Ramos (cell line): Measurements from ENCODE around the gene ADAMTSL1.

Experiments
- in situ Hi-C: fragments of 300-500 bp; cut with MboI; formaldehyde crosslinking; loops from one replicate; pipeline ENCODE4 v1.14.3; 2022; ENCODE audit warnings: low sequenced_read_pairs; ENCODE audit not compliant: unreplicated experiment

ADAMTSL1 gene

GRCh38 chr9:18822850-18823249, 348.9 kb downstream of the ADAMTSL1 start:
- in situ Hi-C loops: no loop called here

- in situ Hi-C loops: no loop called here
Observed at GRCh38 chr9:18824095-18824666, 350.2 kb downstream of the ADAMTSL1 start.

GRCh38 chr9:18825656-18826170, 351.8 kb downstream of the ADAMTSL1 start:
- in situ Hi-C loops: no loop called here

- in situ Hi-C loops: no loop called here
Observed at GRCh38 chr9:18826248-18826647, 352.3 kb downstream of the ADAMTSL1 start.

GRCh38 chr9:18829066-18829465, 355.1 kb downstream of the ADAMTSL1 start:
- in situ Hi-C loops: no loop called here

GRCh38 chr9:18829873-18830272, 355.9 kb downstream of the ADAMTSL1 start:
- in situ Hi-C loops: no loop called here

- in situ Hi-C loops: no loop called here
Observed at GRCh38 chr9:18834740-18835361, 360.9 kb downstream of the ADAMTSL1 start.

- in situ Hi-C loops: no loop called here
Observed at GRCh38 chr9:18837402-18837801, 363.4 kb downstream of the ADAMTSL1 start.

- in situ Hi-C loops: no loop called here
Observed at GRCh38 chr9:18847576-18848275, 373.8 kb downstream of the ADAMTSL1 start.

GRCh38 chr9:18848657-18849056, 374.7 kb downstream of the ADAMTSL1 start:
- in situ Hi-C loops: no loop called here

GRCh38 chr9:18849270-18849669, 375.3 kb downstream of the ADAMTSL1 start:
- in situ Hi-C loops: no loop called here

GRCh38 chr9:18849890-18850677, 376.1 kb downstream of the ADAMTSL1 start:
- in situ Hi-C loops: no loop called here

- in situ Hi-C loops: no loop called here
Observed at GRCh38 chr9:18851069-18851795, 377.3 kb downstream of the ADAMTSL1 start.

GRCh38 chr9:18855656-18856055, 381.7 kb downstream of the ADAMTSL1 start:
- in situ Hi-C loops: no loop called here

- in situ Hi-C loops: no loop called here
Observed at GRCh38 chr9:18857334-18857733, 383.4 kb downstream of the ADAMTSL1 start.

- in situ Hi-C loops: no loop called here
Observed at GRCh38 chr9:18857769-18858168, 383.8 kb downstream of the ADAMTSL1 start.

- in situ Hi-C loops: loop anchor here (10.0 kb wide), 1 partner anchor 57 kb away; no protein-coding TSS in a partner anchor
Observed at GRCh38 chr9:18861609-18862544, 387.9 kb downstream of the ADAMTSL1 start.

GRCh38 chr9:18863791-18864190, 389.8 kb downstream of the ADAMTSL1 start:
- in situ Hi-C loops: loop anchor here (10.0 kb wide), 1 partner anchor 59 kb away; no protein-coding TSS in a partner anchor

GRCh38 chr9:18864516-18864915, 390.6 kb downstream of the ADAMTSL1 start:
- in situ Hi-C loops: loop anchor here (10.0 kb wide), 1 partner anchor 60 kb away; no protein-coding TSS in a partner anchor
